Measurements from ENCODE around the gene ALOX5.

GRCh38 chr10:45418417-45418848, 44.4 kb downstream of the ALOX5 start:
- TF ChIP-seq EP300 (IDR thresholded peaks at IDR 0.05) (no peak), CTCF (IDR thresholded peaks at IDR 0.05) (no peak), POLR2AphosphoS5 (IDR thresholded peaks at IDR 0.05) (no peak)

Data from suprapubic skin (tissue), 4 donors.